Endothelial cell (in vitro differentiated cells): ENCODE data around the gene PRR5. TPM values are rescaled to one million over a fixed set of nuclear protein-coding genes. Genes with fewer than 3 reads are reported as not detected.

Source experiments
- DNase-seq: peaks from one replicate; pipeline ENCODE4 v3.0.0; 2021; ENCODE audit warnings: low spot score
- H3K27ac Mint-ChIP-seq: one replicate; pipeline ENCODE4 v1.8.0; 2021; ENCODE audit warnings: mixed read lengths, inconsistent platforms; ENCODE audit not compliant: unreplicated experiment
- H3K27me3 Mint-ChIP-seq: one replicate; pipeline ENCODE4 v1.8.0; 2021; ENCODE audit warnings: mild to moderate bottlenecking, moderate library complexity, mixed read lengths, inconsistent platforms; ENCODE audit not compliant: unreplicated experiment
- H3K36me3 Mint-ChIP-seq: one replicate; pipeline ENCODE4 v1.8.0; 2021; ENCODE audit warnings: mild to moderate bottlenecking, low read depth, mixed read lengths, inconsistent platforms; ENCODE audit not compliant: unreplicated experiment
- H3K4me1 Mint-ChIP-seq: one replicate; pipeline ENCODE4 v1.8.0; 2021; ENCODE audit warnings: mild to moderate bottlenecking, mixed read lengths, inconsistent platforms; ENCODE audit not compliant: unreplicated experiment
- H3K4me3 Mint-ChIP-seq: one replicate; pipeline ENCODE4 v1.8.0; 2021; ENCODE audit warnings: mild to moderate bottlenecking, mixed read lengths, inconsistent platforms; ENCODE audit not compliant: unreplicated experiment
- H3K9me3 Mint-ChIP-seq: one replicate; pipeline ENCODE4 v1.8.0; 2021; ENCODE audit warnings: mixed read lengths, inconsistent platforms; ENCODE audit not compliant: unreplicated experiment
- CTCF ChIP-seq: fragments of 200-600 bp; sonication (generic); IDR thresholded peaks from one replicate; pipeline ENCODE4 v1.5.0; 2021; ENCODE audit warnings: antibody characterized with exemption; ENCODE audit not compliant: unreplicated experiment
- total RNA-seq: library from RNA; stranded (reverse); fragmentation: NEBNext Ultra II Directional; extraction: Animal tissue kit (Norgen Biotek cat#: 25700); gene quantifications from one replicate; pipeline ENCODE4 v1.2.1, GENCODE V29; 2021; ENCODE audit not compliant: unreplicated experiment

The PRR5 gene
- total RNA-seq, 1 donor from 2014 or later = 40.5 TPM

DNA sequence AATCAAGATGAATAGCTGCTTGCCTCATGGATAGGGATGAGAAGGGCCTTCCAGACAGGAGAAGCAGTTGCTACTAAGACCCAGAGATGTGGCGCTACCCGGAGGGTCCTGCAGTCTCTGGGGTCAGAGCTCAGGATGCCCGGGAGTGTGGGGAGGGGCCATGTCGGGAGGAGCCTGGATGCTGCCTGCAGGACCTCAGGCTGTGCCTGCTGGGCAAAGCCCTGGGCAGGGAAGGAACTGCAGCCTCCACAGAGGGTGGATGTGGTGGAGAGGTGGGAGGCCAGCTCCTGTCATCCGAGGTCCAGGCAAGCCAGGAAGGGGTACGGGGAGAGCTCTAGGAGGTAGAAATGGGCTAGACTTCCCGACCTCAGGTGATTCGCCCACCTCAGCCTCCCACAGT lies 11.0 kb downstream of the PRR5 start:
- H3K4me1 Mint-ChIP-seq = no peaks in the 10 kb centered on the region
- no peak overlapping the region for H3K4me3 Mint-ChIP-seq
- no peak for TF ChIP-seq CTCF
- no peaks in the 10 kb centered on the region for H3K9me3 Mint-ChIP-seq
- H3K27ac Mint-ChIP-seq = no peak overlapping the region
- H3K27me3 Mint-ChIP-seq = no peaks in the 10 kb centered on the region
- no peak for DNase-seq
- H3K36me3 Mint-ChIP-seq = no peaks in the 10 kb centered on the region

DNA sequence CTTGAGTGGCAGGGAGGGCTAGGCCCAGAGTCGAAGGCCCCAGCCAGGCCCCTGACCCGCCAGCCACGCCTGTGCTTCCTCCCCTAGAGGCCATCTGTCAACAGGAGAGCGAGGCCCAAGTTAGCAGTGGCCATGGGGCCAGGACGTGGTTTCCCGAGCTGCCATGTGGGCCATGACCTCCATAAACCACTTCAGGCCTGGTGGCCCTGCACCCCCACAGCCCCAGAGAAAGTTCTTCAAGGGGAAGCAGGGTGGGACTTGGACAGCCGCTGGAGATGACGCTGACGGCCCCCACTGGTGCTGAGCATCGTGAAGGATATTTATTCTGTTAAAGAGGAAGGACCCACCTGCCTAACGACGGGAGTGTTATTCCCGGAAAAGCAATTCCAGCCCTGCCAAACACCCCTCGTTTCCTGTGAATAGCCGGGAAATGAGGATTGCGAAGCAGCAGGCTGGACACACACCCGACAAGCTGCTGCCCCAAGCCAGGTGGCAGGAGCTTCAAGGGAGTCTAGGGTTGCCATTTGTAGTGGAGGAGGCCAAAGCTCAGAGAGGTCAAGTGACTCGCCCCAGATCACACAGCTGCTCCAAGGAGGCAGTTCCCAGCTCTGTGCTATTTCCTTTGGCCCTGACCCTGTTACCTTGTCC lies 12.8 kb downstream of the PRR5 start:
- no peaks in the 10 kb centered on the region for H3K4me1 Mint-ChIP-seq
- H3K27me3 Mint-ChIP-seq = no peaks in the 10 kb centered on the region
- no peak for DNase-seq
- peaks cover 6% of the 10 kb centered on the region for H3K36me3 Mint-ChIP-seq
- no peak overlapping the region for H3K4me3 Mint-ChIP-seq
- TF ChIP-seq CTCF = no peak
- H3K27ac Mint-ChIP-seq = no peak overlapping the region
- H3K9me3 Mint-ChIP-seq = no peaks in the 10 kb centered on the region

GRCh38 chr22:44718418-44718817 lies 16.4 kb downstream of the PRR5 start:
- DNase-seq = no peak
- TF ChIP-seq CTCF = no peak
- Mint-ChIP-seq H3K9me3 (no peaks in the 10 kb centered on the region), H3K27ac (no peak overlapping the region), H3K36me3 (peaks cover 6% of the 10 kb centered on the region), H3K4me3 (no peak overlapping the region), H3K27me3 (no peaks in the 10 kb centered on the region), H3K4me1 (no peaks in the 10 kb centered on the region)

DNA sequence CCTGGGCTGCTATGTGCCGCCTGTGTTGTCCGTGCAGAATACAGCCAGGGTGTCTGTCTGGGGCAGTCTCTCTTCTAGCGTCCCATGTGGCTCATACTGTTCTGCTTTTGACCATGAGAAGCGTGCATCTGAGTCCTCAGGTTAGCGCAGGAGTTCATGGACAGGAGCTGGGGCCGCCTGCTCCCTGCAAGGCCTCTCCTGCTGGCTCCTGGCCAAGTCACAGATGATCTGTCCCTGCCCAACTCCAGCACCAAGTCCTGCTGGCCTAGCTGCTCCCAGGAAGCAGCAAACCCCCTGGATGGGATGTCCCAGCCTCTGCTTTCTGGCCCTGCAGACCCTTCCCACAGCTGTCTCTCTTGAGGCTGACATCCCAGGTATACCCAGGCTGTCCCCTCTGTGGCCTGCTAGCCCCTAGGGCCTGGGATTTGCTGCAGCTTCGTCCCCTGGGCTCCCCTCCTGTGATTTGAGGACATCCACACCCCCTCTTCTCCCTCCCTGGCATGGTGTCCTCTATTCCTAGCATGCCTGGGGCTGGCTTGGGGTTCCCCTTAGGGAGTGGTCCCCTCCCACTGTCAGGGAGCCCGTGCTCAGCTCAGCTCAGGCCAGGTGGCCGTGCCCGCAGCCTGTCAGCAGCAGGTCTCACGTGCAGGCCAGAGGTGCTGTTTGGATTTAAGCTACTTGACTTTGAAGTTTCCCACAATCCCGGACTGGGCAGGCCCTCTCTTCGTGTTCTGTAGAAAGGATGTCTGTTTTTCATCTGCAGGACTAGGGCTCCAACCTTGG lies 17.8 kb downstream of the PRR5 start:
- Mint-ChIP-seq H3K36me3 (peaks cover 6% of the 10 kb centered on the region), H3K27ac (no peak overlapping the region), H3K9me3 (no peaks in the 10 kb centered on the region), H3K27me3 (no peaks in the 10 kb centered on the region), H3K4me1 (no peaks in the 10 kb centered on the region), H3K4me3 (no peak overlapping the region)
- TF ChIP-seq CTCF = no peak
- DNase-seq = no peak

- Mint-ChIP-seq H3K4me3 (no peak overlapping the region), H3K4me1 (no peaks in the 10 kb centered on the region), H3K9me3 (no peaks in the 10 kb centered on the region), H3K27me3 (no peaks in the 10 kb centered on the region), H3K36me3 (peaks cover 6% of the 10 kb centered on the region), H3K27ac (no peak overlapping the region)
- DNase-seq = no peak
- no peak for TF ChIP-seq CTCF
Measured at GRCh38 chr22:44721213-44721612, 19.2 kb downstream of the PRR5 start.
